DND-41 (cell line): ENCODE results near the gene IGF2.

Source experiments
- ATAC-seq: fragments of 200-7000 bp; cut with Tn5 transposase; 3 replicates; pipeline ENCODE4 v1.9.1; 2021; ENCODE audit warnings: low read depth; ENCODE audit not compliant: insufficient read depth
- DNase-seq: peaks from one replicate; pipeline ENCODE4 v3.0.0-alpha.2; 2020
- H2AFZ ChIP-seq: 2 replicates; pipeline ENCODE4 v1.6.0; 2012; ENCODE audit warnings: low read depth, low read length
- H3K27ac ChIP-seq: 2 replicates; pipeline ENCODE4 v1.5.1; 2012; ENCODE audit warnings: low read length, inconsistent platforms
- H3K27me3 ChIP-seq: fragments of 200-600 bp; sonication (generic); 2 replicates; pipeline ENCODE4 v1.6.0; 2012; ENCODE audit warnings: low read length, mild to moderate bottlenecking, inconsistent platforms; ENCODE audit not compliant: insufficient read depth, poor library complexity
- H3K36me3 ChIP-seq: 2 replicates; pipeline ENCODE4 v1.5.1; 2012; ENCODE audit warnings: low read length, inconsistent platforms; ENCODE audit not compliant: insufficient read depth
- H3K4me1 ChIP-seq: 2 replicates; pipeline ENCODE4 v1.5.1; 2012; ENCODE audit warnings: mild to moderate bottlenecking, low read length; ENCODE audit not compliant: insufficient read depth
- H3K4me2 ChIP-seq: 2 replicates; pipeline ENCODE4 v1.6.0; 2012; ENCODE audit warnings: mild to moderate bottlenecking, moderate library complexity, low read length, inconsistent platforms; ENCODE audit not compliant: insufficient read depth
- H3K4me3 ChIP-seq, 2 experiments: fragments of 200-600 bp in 1 of 2; shearing (Covaris generic) in 1 of 2; 2 replicates each; pipeline ENCODE4 v1.5.1; 2012 to 2016; ENCODE audit warnings: inconsistent platforms in 2 of 2, low read length in 2 of 2, mild to moderate bottlenecking in 2 of 2, low read depth in 1 of 2, moderate library complexity in 1 of 2
- H3K79me2 ChIP-seq: 2 replicates; pipeline ENCODE4 v1.6.0; 2012; ENCODE audit warnings: low read length, inconsistent platforms; ENCODE audit not compliant: insufficient read depth
- H3K9ac ChIP-seq: 2 replicates; pipeline ENCODE4 v1.6.0; 2012; ENCODE audit warnings: low read depth, mild to moderate bottlenecking, inconsistent platforms, low read length, moderate library complexity
- H3K9me3 ChIP-seq: 2 replicates; pipeline ENCODE4 v1.5.1; 2012; ENCODE audit warnings: low read length, moderate library complexity, mild to moderate bottlenecking, inconsistent platforms; ENCODE audit not compliant: insufficient read depth, severe bottlenecking
- H4K20me1 ChIP-seq: 2 replicates; pipeline ENCODE4 v1.6.0; 2012; ENCODE audit warnings: low read length; ENCODE audit not compliant: insufficient read depth
- EZH2 ChIP-seq: IDR thresholded peaks from 3 replicates; pipeline ENCODE4 v1.6.1; 2012; ENCODE audit warnings: borderline replicate concordance, low read depth, mild to moderate bottlenecking, moderate library complexity, low read length, inconsistent platforms; ENCODE audit not compliant: severe bottlenecking
- TF ChIP-seq, protein P1 (sequence below): IDR thresholded peaks from 2 replicates; pipeline ENCODE4 v1.5.1; 2012; ENCODE audit warnings: borderline replicate concordance, low read length, moderate library complexity, mild to moderate bottlenecking; ENCODE audit not compliant: poor library complexity, severe bottlenecking; ENCODE audit errors: extremely low read depth

IGF2 gene

DNA sequence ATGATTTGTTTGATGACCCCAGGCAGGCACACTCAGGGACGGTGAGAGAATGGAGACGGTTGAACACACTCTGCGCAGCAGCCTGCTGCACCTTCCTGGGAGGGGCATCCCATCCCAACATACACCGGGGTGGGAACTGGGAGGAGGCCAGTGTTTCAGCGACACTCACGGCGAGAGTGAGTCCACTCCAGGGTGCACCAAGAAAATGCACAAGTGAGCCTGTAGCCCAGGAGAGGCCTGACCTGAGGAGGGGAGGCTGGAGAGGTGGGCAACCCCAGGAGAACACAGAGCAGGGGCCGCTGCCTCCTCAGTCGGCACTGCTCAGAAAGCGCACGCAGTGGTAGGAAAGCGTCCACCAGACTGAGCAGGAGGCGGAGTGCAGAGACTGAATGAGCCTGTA is 54.5 kb downstream of the IGF2 start:
- Histone ChIP-seq H3K4me2 (no peak overlapping the region), H4K20me1 (peaks cover 17% of the 10 kb centered on the region), H3K9me3 (peaks cover 6% of the 10 kb centered on the region), H3K27ac (no peak overlapping the region), H3K79me2 (no peaks in the 10 kb centered on the region), H3K36me3 (no peaks in the 10 kb centered on the region), H3K4me1 (no peaks in the 10 kb centered on the region), H3K27me3 (peaks cover 3% of the 10 kb centered on the region), H3K4me3 (no peak overlapping the region), H2AFZ (no peak overlapping the region), H3K9ac (no peak overlapping the region)
- DNase-seq (no peak), ATAC-seq (no peak)
- TF ChIP-seq EZH2, result no peak
- TF ChIP-seq, protein P1, sequence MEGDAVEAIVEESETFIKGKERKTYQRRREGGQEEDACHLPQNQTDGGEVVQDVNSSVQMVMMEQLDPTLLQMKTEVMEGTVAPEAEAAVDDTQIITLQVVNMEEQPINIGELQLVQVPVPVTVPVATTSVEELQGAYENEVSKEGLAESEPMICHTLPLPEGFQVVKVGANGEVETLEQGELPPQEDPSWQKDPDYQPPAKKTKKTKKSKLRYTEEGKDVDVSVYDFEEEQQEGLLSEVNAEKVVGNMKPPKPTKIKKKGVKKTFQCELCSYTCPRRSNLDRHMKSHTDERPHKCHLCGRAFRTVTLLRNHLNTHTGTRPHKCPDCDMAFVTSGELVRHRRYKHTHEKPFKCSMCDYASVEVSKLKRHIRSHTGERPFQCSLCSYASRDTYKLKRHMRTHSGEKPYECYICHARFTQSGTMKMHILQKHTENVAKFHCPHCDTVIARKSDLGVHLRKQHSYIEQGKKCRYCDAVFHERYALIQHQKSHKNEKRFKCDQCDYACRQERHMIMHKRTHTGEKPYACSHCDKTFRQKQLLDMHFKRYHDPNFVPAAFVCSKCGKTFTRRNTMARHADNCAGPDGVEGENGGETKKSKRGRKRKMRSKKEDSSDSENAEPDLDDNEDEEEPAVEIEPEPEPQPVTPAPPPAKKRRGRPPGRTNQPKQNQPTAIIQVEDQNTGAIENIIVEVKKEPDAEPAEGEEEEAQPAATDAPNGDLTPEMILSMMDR, result no peak
